HG03469 (cell line): ENCODE measurements around the gene FREM3.

Source experiments
- ATAC-seq: cut with Tn5 transposase; IDR thresholded peaks from one replicate; pipeline ENCODE4 v1.9.1; 2021; ENCODE audit warnings: mild to moderate bottlenecking, moderate library complexity, moderate number of reproducible peaks; ENCODE audit not compliant: unreplicated experiment

FREM3 gene

GRCh38 chr4:143668930-143669552 is 31.4 kb downstream of the FREM3 start:
- peak; percentile 96 for ATAC-seq

GRCh38 chr4:143667461-143667860 is 33.0 kb downstream of the FREM3 start:
- ATAC-seq, result no peak

- no peak for ATAC-seq
These were observed 42.1 kb downstream of the FREM3 start for GRCh38 chr4:143658336-143658735.

GRCh38 chr4:143654571-143654970 is 45.9 kb downstream of the FREM3 start:
- ATAC-seq, result no peak

- ATAC-seq, result no peak
These were observed 47.4 kb downstream of the FREM3 start for GRCh38 chr4:143653031-143653430.

- no peak for ATAC-seq
These were observed 57.1 kb downstream of the FREM3 start for GRCh38 chr4:143643399-143643798.

GRCh38 chr4:143642611-143643010 is 57.9 kb downstream of the FREM3 start:
- ATAC-seq, result no peak

- no peak for ATAC-seq
These were observed 59.1 kb downstream of the FREM3 start for GRCh38 chr4:143641361-143641760.

GRCh38 chr4:143634763-143635162 is 65.7 kb downstream of the FREM3 start:
- no peak for ATAC-seq

GRCh38 chr4:143633833-143634232 is 66.6 kb downstream of the FREM3 start:
- no peak for ATAC-seq

- ATAC-seq, result no peak
These were observed 74.2 kb downstream of the FREM3 start for GRCh38 chr4:143626134-143626911.

- no peak for ATAC-seq
These were observed 74.8 kb downstream of the FREM3 start for GRCh38 chr4:143625632-143626031.

- ATAC-seq, result no peak
These were observed 76.6 kb downstream of the FREM3 start for GRCh38 chr4:143623896-143624295.

GRCh38 chr4:143618811-143619210 is 81.7 kb downstream of the FREM3 start:
- ATAC-seq, result no peak

GRCh38 chr4:143617994-143618679 is 82.3 kb downstream of the FREM3 start:
- ATAC-seq, result no peak

GRCh38 chr4:143616771-143617170 is 83.7 kb downstream of the FREM3 start:
- peak; percentile 88 for ATAC-seq

- no peak for ATAC-seq
These were observed 91.0 kb downstream of the FREM3 start for GRCh38 chr4:143609492-143609891.

- no peak for ATAC-seq
These were observed 94.0 kb downstream of the FREM3 start for GRCh38 chr4:143606480-143606879.

GRCh38 chr4:143599827-143600226 is 100.6 kb downstream of the FREM3 start:
- no peak for ATAC-seq

- no peak for ATAC-seq
These were observed 101.7 kb downstream of the FREM3 start for GRCh38 chr4:143598816-143599215.

- no peak for ATAC-seq
These were observed 103.2 kb downstream of the FREM3 start for GRCh38 chr4:143597276-143597675.

GRCh38 chr4:143587703-143588102 is 112.8 kb downstream of the FREM3 start:
- no peak for ATAC-seq
